ENCODE data around the gene FST.

The FST gene

DNA sequence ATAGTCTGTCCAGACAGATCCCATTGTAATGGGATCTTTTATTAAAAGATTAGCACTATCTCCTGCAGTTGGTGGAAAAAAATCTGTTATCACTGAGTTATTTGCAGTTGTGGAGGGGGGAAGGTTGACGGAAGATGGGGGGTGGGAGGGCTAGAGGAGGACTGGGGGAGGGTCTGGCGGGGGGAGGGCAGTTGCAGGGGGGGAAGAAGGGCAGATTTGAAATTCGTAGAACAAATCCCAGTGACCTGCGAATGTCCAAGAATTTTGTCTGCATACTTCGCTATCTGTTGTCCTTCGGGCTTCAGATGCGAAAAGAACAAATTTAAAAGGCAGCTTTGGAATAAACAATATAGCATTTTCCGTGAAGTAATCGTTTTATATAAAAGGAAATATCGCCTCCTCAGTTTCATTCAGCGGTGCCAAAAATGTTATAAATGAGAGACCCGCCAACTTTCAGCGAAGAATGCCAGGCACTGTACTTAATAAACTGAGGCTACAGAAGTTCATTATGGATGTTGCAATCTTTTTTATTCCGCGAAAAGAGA is 1.3 kb upstream of the FST start:
- Histone ChIP-seq H4K20me1 (ENCODE audit: insufficient read depth, low read length, poor library complexity, severe bottlenecking) (no peaks in the 10 kb centered on the region), H3F3A (ENCODE audit: low read depth) (no peaks in the 10 kb centered on the region), H3K27me3 (ENCODE audit: insufficient read depth, low read length, poor library complexity, severe bottlenecking) (no peaks in the 10 kb centered on the region), H3K4me3 (ENCODE audit: low read length, poor library complexity, severe bottlenecking) (peak overlapping the region; percentile 68), H3K9me3 (ENCODE audit: insufficient read depth, low read depth, low read length) (no peaks in the 10 kb centered on the region), H2AFZ (ENCODE audit: low read length) (peak overlapping the region; percentile 68), H3K4me1 (ENCODE audit: insufficient read depth, low read length, poor library complexity, severe bottlenecking) (peaks cover 10% of the 10 kb centered on the region), H3K79me2 (ENCODE audit: insufficient read depth, low read length) (no peaks in the 10 kb centered on the region), H3K9ac (ENCODE audit: low read depth, low read length, poor library complexity, severe bottlenecking) (no peak overlapping the region), H3K9me2 (replicated peaks; ENCODE audit: low read depth, low read length) (no peaks in the 10 kb centered on the region), H3K36me3 (ENCODE audit: insufficient read depth, low read length) (no peaks in the 10 kb centered on the region), H3K4me2 (ENCODE audit: low read depth, low read length, poor library complexity, severe bottlenecking) (peak overlapping the region; percentile 64)
- TF ChIP-seq, protein P1, sequence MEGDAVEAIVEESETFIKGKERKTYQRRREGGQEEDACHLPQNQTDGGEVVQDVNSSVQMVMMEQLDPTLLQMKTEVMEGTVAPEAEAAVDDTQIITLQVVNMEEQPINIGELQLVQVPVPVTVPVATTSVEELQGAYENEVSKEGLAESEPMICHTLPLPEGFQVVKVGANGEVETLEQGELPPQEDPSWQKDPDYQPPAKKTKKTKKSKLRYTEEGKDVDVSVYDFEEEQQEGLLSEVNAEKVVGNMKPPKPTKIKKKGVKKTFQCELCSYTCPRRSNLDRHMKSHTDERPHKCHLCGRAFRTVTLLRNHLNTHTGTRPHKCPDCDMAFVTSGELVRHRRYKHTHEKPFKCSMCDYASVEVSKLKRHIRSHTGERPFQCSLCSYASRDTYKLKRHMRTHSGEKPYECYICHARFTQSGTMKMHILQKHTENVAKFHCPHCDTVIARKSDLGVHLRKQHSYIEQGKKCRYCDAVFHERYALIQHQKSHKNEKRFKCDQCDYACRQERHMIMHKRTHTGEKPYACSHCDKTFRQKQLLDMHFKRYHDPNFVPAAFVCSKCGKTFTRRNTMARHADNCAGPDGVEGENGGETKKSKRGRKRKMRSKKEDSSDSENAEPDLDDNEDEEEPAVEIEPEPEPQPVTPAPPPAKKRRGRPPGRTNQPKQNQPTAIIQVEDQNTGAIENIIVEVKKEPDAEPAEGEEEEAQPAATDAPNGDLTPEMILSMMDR (conservative IDR thresholded peaks at IDR 0.05; ENCODE audit: low read length): no peak
- no peak for TF ChIP-seq EZH2phosphoT487 (IDR thresholded peaks at IDR 0.05; ENCODE audit: borderline replicate concordance)

DNA sequence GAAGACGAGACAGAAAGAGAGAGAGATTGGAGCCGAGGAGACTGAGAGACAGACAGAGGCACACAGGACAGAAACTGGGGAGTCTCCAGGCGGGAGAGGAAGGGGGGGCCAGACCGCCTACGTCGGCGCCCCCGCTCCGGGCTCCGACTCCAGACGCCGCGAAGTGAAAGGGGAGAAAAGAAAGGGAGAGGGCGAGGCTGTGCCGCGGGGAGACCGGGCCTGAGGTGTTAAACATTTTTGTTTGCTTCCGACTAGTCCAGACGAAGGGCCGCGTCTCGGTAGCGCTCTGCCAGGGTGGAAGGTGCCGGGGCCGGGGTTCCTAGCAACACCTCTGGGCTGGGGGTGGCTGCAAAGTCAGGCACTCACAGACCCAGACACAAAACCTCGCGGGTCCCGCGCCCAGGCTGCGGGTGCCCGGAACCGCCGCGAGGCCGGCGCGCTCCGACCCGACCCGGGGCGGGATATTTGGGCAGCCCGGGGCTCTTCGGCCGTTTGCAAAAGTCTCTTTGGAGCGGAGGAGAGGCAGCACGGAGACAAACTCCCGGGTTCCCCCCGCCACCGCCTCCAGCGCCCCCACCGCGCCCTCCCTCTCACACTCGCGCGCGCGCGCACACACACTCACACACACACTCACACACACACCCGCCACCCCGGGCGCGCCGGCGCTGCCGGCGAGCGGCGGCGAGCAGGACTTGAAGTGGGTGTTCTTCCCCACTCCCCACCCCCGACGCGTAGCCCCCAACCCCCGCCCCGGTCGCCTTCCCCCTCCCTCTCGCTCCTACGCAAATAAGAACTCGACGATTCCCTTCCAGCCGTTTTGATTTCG is 626 bp upstream of the FST start:
- no peak for TF ChIP-seq EZH2phosphoT487 (IDR thresholded peaks at IDR 0.05; ENCODE audit: borderline replicate concordance)
- TF ChIP-seq, protein P1 (conservative IDR thresholded peaks at IDR 0.05; ENCODE audit: low read length): no peak

DNA sequence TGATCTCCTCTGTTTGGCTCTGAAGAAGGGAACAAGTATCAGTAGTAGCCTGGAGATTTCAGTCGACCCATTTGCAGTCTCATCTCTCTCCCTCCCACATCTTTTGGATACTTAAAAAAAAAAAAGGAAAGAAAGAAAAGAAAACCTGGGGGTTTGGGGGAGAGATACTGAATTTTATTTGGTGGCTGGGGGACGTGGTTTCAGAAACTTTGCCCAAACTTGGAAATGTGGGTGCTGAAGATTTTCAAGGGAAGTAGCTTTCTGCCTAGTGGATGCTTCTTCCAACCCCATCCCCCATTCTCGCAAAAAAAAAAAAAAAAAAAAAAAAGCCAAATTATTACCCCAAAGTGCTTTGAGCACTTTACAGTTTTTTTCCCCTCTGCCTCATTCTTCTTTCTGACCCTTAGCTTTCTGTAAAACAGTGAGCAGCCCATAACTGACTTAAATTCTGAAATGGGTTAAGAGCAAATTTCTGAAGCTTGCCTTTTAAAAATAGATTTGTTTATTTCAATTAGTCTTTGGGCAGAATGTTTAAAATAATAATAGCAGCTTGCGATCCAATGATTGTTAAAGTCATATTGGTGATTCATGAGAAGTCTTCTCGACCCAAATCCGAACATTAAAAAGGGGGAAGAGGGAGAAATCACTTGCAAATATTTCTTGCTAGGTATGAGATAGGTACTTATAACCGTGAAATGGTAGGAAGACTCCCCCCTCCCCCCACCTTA is 894 bp downstream of the FST start:
- Histone ChIP-seq H3K27me3 (ENCODE audit: insufficient read depth, low read length, poor library complexity, severe bottlenecking) (no peaks in the 10 kb centered on the region), H3F3A (ENCODE audit: low read depth) (no peaks in the 10 kb centered on the region), H3K36me3 (ENCODE audit: insufficient read depth, low read length) (no peaks in the 10 kb centered on the region), H3K4me3 (ENCODE audit: low read length, poor library complexity, severe bottlenecking) (peak overlapping the region; percentile 87), H3K4me1 (ENCODE audit: insufficient read depth, low read length, poor library complexity, severe bottlenecking) (peaks cover 10% of the 10 kb centered on the region), H2AFZ (ENCODE audit: low read length) (peak overlapping the region; percentile 97), H4K20me1 (ENCODE audit: insufficient read depth, low read length, poor library complexity, severe bottlenecking) (no peaks in the 10 kb centered on the region), H3K79me2 (ENCODE audit: insufficient read depth, low read length) (no peaks in the 10 kb centered on the region), H3K9me2 (replicated peaks; ENCODE audit: low read depth, low read length) (no peaks in the 10 kb centered on the region), H3K9ac (ENCODE audit: low read depth, low read length, poor library complexity, severe bottlenecking) (peak overlapping the region; percentile 70), H3K4me2 (ENCODE audit: low read depth, low read length, poor library complexity, severe bottlenecking) (peak overlapping the region; percentile 86), H3K9me3 (ENCODE audit: insufficient read depth, low read depth, low read length) (no peaks in the 10 kb centered on the region)
- TF ChIP-seq, protein P1 (conservative IDR thresholded peaks at IDR 0.05; ENCODE audit: low read length): no peak

More for the DNA sequence above, 626 bp upstream of the FST start:
- no peak overlapping the region for H3K4me2 ChIP-seq (ENCODE audit: low read depth, low read length, poor library complexity, severe bottlenecking)
- peaks cover 10% of the 10 kb centered on the region for H3K4me1 ChIP-seq (ENCODE audit: insufficient read depth, low read length, poor library complexity, severe bottlenecking)
- H3K36me3 ChIP-seq (ENCODE audit: insufficient read depth, low read length): no peaks in the 10 kb centered on the region
- no peaks in the 10 kb centered on the region for H3K27me3 ChIP-seq (ENCODE audit: insufficient read depth, low read length, poor library complexity, severe bottlenecking)
- H3K9ac ChIP-seq (ENCODE audit: low read depth, low read length, poor library complexity, severe bottlenecking): no peak overlapping the region
- H3K79me2 ChIP-seq (ENCODE audit: insufficient read depth, low read length): no peaks in the 10 kb centered on the region
- H3K9me2 ChIP-seq (replicated peaks; ENCODE audit: low read depth, low read length): no peaks in the 10 kb centered on the region
- no peaks in the 10 kb centered on the region for H4K20me1 ChIP-seq (ENCODE audit: insufficient read depth, low read length, poor library complexity, severe bottlenecking)
- no peaks in the 10 kb centered on the region for H3F3A ChIP-seq (ENCODE audit: low read depth)
- H3K4me3 ChIP-seq (ENCODE audit: low read length, poor library complexity, severe bottlenecking): no peak overlapping the region
- H3K9me3 ChIP-seq (ENCODE audit: insufficient read depth, low read depth, low read length): no peaks in the 10 kb centered on the region
- no peak overlapping the region for H2AFZ ChIP-seq (ENCODE audit: low read length)
